Measurements from ENCODE around the gene PPP6R2.
"Not testable (repeated sequence)": the region's sequence is repeated elsewhere in the genome, so short reads cannot be mapped to it uniquely, and the experiment has no call there.

PPP6R2 gene

DNA sequence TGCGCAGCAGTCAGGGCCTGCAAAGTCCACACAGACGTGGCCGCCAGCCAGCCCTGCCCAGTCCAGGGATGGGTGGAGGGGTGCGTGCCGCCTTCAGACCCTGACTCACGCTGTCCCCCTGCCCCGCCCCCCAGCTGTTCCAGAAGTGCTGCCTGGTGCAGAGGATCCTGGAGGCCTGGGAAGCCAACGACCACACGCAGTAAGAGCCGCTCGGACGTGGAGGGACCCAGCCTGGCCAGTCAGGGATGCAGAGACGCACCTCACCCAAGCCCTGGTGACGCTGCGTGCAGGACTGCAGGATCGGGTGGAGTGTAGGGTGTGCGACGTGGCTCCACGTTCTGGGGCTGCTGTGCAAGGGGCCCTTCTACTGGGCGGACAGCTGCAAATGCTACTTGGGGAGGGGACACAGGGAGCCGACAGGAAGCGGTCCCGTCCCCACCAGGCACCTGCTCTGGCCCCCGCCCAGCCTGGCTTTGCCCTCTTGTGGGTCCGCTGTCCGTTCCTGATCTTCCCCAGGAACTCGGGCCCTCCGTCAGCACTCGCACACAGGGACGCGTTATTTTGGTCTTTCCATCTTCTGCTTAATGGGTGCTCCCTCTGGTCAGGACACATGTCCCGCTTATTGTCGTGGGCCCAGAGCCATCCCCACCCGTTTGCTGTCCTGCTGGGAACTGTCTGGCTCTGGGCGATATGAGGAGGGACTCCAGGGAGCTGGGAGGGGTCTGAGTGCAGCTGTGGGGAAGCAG, 89.2 kb downstream of the PPP6R2 start:
- H3K36me3 ChIP-seq (ENCODE audit: insufficient read depth, low read length), result peaks cover 74% of the 10 kb centered on the region
- no peaks in the 10 kb centered on the region for H4K20me1 ChIP-seq (ENCODE audit: insufficient read depth, low read length)
- no peaks in the 10 kb centered on the region for H3K27me3 ChIP-seq (ENCODE audit: insufficient read depth, low read length)
- no peak overlapping the region for H3K4me3 ChIP-seq (ENCODE audit: low read depth, low read length, poor library complexity, severe bottlenecking)
- TF ChIP-seq, protein P1, sequence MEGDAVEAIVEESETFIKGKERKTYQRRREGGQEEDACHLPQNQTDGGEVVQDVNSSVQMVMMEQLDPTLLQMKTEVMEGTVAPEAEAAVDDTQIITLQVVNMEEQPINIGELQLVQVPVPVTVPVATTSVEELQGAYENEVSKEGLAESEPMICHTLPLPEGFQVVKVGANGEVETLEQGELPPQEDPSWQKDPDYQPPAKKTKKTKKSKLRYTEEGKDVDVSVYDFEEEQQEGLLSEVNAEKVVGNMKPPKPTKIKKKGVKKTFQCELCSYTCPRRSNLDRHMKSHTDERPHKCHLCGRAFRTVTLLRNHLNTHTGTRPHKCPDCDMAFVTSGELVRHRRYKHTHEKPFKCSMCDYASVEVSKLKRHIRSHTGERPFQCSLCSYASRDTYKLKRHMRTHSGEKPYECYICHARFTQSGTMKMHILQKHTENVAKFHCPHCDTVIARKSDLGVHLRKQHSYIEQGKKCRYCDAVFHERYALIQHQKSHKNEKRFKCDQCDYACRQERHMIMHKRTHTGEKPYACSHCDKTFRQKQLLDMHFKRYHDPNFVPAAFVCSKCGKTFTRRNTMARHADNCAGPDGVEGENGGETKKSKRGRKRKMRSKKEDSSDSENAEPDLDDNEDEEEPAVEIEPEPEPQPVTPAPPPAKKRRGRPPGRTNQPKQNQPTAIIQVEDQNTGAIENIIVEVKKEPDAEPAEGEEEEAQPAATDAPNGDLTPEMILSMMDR (IDR thresholded peaks at IDR 0.05; ENCODE audit: low read length), result no peak
- no peak for TF ChIP-seq EZH2 (IDR thresholded peaks at IDR 0.05; ENCODE audit: borderline replicate concordance, low read length)
- no peaks in the 10 kb centered on the region for H3K9me3 ChIP-seq (ENCODE audit: low read length)
- no peaks in the 10 kb centered on the region for H3F3A ChIP-seq (ENCODE audit: insufficient read depth, low read length)
- H3K79me2 ChIP-seq (ENCODE audit: insufficient read depth, low read length), result no peaks in the 10 kb centered on the region
- H3K4me1 ChIP-seq (ENCODE audit: insufficient read depth, low read length, severe bottlenecking), result no peaks in the 10 kb centered on the region
- H3K4me2 ChIP-seq (ENCODE audit: low read length), result no peak overlapping the region
- H3K27ac ChIP-seq (ENCODE audit: low read depth, low read length, poor library complexity, severe bottlenecking), result no peak overlapping the region
- no peaks in the 10 kb centered on the region for H3K9me2 ChIP-seq (ENCODE audit: low read depth, low read length)
- H3K9ac ChIP-seq (ENCODE audit: low read length), result no peak overlapping the region
- H2AFZ ChIP-seq (ENCODE audit: low read length), result no peak overlapping the region

DNA sequence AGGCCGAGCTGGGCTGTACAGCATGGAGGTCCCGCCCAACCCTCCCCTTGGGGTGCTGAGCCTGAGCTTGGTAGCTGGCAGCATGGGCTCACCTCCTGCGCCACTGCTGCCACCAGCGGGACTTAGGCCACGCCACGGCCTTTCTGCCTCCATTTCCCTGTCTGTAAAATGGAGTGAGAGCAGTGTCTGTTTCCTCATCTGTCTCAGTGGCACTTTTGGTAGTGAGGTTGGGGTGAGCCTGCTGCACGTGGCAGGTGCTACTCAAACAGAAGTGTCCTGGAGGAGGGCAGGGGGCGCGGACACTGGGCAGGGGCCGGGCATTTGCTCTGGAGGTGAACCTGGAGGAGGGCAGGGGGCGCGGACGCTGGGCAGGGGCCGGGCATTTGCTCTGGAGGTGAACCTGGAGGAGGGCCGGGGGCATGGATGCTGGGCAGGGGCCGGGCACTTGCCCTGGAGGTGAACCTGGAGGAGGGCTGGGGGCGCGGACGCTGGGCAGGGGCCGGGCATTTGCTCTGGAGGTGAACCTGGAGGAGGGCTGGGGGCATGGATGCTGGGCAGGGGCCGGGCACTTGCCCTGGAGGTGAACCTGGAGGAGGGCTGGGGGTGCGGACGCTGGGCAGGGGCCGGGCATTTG, 89.9 kb downstream of the PPP6R2 start:
- not testable (repeated sequence) for H2AFZ ChIP-seq (ENCODE audit: low read length); H3K79me2 ChIP-seq (ENCODE audit: insufficient read depth, low read length); H3K9me3 ChIP-seq (ENCODE audit: low read length); H3K4me2 ChIP-seq (ENCODE audit: low read length); H3F3A ChIP-seq (ENCODE audit: insufficient read depth, low read length); H3K27ac ChIP-seq (ENCODE audit: low read depth, low read length, poor library complexity, severe bottlenecking); H3K27me3 ChIP-seq (ENCODE audit: insufficient read depth, low read length); H4K20me1 ChIP-seq (ENCODE audit: insufficient read depth, low read length); H3K4me3 ChIP-seq (ENCODE audit: low read depth, low read length, poor library complexity, severe bottlenecking); H3K9ac ChIP-seq (ENCODE audit: low read length); H3K4me1 ChIP-seq (ENCODE audit: insufficient read depth, low read length, severe bottlenecking); H3K9me2 ChIP-seq (ENCODE audit: low read depth, low read length)
- H3K36me3 ChIP-seq (ENCODE audit: insufficient read depth, low read length), result peaks cover 74% of the 10 kb centered on the region

DNA sequence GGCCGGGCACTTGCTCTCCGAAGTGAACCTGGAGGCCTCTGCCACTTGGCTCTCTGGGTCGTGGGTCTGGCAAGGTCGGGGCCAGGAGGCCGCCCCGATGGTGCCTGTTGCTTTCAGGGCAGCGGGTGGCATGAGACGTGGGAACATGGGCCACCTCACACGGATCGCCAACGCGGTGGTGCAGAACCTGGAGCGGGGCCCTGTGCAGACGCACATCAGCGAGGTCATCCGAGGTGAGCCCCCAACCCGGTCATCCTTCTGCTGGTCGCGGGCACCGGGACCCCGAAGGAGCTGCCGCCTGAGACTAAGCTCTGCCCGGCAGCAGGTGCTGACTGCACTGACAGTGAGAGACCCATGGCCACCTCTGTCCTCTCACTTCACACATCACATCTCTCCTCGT, 91.7 kb downstream of the PPP6R2 start:
- Histone ChIP-seq H3K27ac (ENCODE audit: low read depth, low read length, poor library complexity, severe bottlenecking) (no peak overlapping the region), H3F3A (ENCODE audit: insufficient read depth, low read length) (no peaks in the 10 kb centered on the region), H3K4me2 (ENCODE audit: low read length) (no peak overlapping the region), H3K9me3 (ENCODE audit: low read length) (no peaks in the 10 kb centered on the region), H3K4me1 (ENCODE audit: insufficient read depth, low read length, severe bottlenecking) (no peaks in the 10 kb centered on the region), H4K20me1 (ENCODE audit: insufficient read depth, low read length) (no peaks in the 10 kb centered on the region), H3K9ac (ENCODE audit: low read length) (no peak overlapping the region), H2AFZ (ENCODE audit: low read length) (no peak overlapping the region), H3K36me3 (ENCODE audit: insufficient read depth, low read length) (peaks cover 76% of the 10 kb centered on the region), H3K4me3 (ENCODE audit: low read depth, low read length, poor library complexity, severe bottlenecking) (no peak overlapping the region), H3K9me2 (ENCODE audit: low read depth, low read length) (no peaks in the 10 kb centered on the region), H3K27me3 (ENCODE audit: insufficient read depth, low read length) (no peaks in the 10 kb centered on the region), H3K79me2 (ENCODE audit: insufficient read depth, low read length) (no peaks in the 10 kb centered on the region)
- TF ChIP-seq, protein P1 (IDR thresholded peaks at IDR 0.05; ENCODE audit: low read length), result no peak
- TF ChIP-seq EZH2 (IDR thresholded peaks at IDR 0.05; ENCODE audit: borderline replicate concordance, low read length), result no peak

All from OCI-LY1 (cell line).